Activated naive CD4-positive, alpha-beta T cell treated with Interleukin-2 at 50 U/mL for 16 hours (primary cell): ENCODE results near the gene NOTUM.

ENCODE experiments used
- DNase-seq: peaks from one replicate; pipeline ENCODE4 v3.0.0-alpha.2; 2020

Gene NOTUM

GRCh38 chr17:81976332-81977210, 15.6 kb upstream of the NOTUM start:
- peak; percentile 37 for DNase-seq

DNA sequence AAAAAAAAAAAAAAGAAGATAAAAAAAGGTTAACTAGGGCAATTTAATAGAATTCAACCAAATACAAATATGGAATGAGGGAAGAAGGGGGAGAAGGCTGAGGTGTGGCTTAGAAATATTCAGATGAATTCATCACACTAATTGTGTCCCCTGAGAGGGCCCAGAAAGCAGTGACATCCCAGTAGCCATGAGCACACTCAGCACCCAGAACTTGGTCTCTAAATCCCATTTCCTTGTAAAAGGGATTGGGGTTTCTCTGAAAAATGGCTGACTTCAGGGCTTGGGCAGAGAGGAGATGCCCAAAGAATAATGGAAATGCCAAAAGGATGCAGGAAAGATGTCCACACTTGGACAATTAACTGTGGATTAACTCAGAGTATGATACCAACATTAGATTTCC, 12.4 kb upstream of the NOTUM start:
- no peak for DNase-seq

GRCh38 chr17:81968850-81969812, 8.1 kb upstream of the NOTUM start:
- no peak for DNase-seq

DNA sequence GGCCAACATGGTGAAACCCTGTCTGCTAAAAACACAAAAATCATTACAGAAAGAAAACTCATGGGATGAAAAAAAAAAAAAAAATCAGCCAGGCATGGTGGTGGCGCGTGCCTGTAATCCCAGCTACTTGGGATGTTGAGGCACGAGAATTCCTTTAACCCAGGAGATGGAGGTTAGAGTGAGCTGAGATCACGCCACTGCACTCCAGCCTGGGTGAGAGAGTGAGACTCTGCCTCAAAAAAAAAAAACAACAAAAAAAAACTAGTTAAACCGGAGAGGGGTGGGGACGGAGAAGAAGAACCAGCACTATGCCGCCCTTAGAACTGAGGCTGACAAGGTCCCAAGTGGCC, 7.4 kb upstream of the NOTUM start:
- DNase-seq: no peak

DNA sequence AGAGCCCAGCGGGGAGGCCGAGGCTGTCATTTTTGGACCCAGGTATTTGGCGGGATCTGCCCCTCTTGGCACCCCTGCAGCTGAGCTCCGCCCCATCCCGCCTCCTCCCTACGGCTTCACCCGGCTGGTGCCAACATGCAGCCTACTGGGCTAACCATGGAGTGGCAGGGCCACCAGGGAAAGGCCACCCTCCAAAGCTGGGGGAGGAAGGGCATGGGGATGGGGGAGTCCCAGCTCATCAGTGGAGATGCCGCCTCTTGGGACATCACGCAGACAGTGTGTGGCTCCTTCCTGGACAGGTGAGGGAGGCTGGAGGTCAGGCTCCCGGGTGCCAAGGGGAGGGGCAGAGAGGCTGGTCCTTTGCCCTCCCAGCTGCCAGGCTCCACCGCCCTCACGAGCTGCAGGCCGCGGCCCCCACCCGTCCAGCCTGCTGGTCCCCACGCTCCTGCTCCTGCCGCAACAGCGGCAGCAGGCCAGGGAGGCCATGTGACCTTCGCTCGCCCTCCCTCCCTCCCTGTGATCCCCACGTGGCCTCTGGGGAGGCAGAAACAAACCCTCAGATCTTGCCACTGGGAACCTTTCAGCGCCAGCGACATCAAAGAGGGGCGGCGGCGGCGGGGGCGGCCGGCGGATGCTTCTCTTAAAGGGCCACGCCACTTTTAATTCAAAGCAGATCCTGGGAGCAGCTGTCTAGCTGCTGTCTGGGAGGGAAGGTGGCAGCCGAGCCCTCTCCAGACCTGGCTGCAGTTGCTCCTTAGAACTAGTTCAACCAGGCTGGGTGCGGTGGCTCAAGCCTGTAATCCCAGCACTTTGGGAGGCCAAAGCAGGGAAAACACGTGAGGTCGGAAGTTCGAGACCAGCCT, 6.8 kb upstream of the NOTUM start:
- peak; percentile 89 for DNase-seq

DNA sequence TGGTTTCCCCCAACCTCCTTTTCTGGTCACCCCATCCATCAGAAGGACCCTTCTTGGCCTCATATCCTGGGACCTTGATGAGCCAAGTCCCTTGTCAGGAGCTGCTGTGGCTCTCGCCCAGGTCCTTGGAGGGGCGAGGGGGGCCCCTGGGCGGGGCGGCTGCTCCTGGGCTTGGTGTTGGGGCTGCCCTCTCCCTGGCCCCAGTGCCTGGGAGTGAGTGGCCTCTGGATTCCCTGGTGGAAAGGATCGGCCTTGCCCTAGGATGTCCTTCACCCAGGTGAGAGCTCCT, 6.2 kb upstream of the NOTUM start:
- DNase-seq: no peak

- DNase-seq: no peak
Observed at GRCh38 chr17:81966343-81967243, 5.6 kb upstream of the NOTUM start.

- no peak for DNase-seq
Observed at GRCh38 chr17:81964081-81964849, 3.3 kb upstream of the NOTUM start.

GRCh38 chr17:81962499-81963441, 1.8 kb upstream of the NOTUM start:
- DNase-seq: no peak

GRCh38 chr17:81961521-81962498, 823 bp upstream of the NOTUM start:
- no peak for DNase-seq

- DNase-seq: no peak
Observed at GRCh38 chr17:81960130-81960958, 643 bp downstream of the NOTUM start.

GRCh38 chr17:81959362-81960129, 1.4 kb downstream of the NOTUM start:
- DNase-seq: peak; percentile 80

- no peak for DNase-seq
Observed at GRCh38 chr17:81958633-81959342, 2.2 kb downstream of the NOTUM start.

DNA sequence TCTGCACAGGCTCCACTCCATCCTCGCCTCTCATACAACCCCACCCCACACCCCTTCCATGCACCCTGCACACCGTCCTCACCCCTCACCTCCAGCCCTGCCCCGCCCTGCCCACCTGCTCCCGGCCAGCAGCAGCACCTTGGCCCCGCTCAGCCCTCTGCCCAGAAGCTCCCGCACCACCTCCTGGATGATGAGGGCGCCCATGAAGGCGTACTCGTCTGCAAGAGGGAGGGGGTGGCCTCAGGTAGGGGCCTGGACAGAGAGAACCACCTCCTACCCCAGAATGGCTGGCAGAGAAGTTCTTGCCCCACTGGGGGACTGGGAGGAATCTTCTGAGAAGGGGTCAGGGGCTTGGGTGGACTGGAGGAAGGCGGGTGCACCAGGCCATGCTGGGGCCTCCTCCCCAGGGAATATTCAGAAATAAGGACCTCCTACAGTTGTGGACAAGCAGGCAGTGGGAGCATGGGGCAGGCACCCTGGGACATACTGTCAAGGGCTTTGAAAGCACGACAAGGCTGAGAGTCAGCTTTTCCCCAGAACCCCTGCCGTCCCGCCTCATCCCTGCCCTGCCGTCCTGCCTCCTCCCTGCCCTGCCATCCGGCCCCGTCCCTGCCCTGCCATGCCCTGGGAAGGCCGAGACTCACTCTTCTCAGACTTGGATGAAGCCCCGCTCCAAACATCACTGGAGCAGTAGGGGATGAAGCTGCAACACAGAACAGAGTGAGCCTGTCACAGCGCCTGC, 3.1 kb downstream of the NOTUM start:
- no peak for DNase-seq
